Natural killer cell (primary cell): ENCODE results near the gene DNASE1L2. TPM values are rescaled to one million over a fixed set of nuclear protein-coding genes. Genes with fewer than 3 reads are reported as not detected.
A peak's percentile ranks its signal among the peaks of the same experiment; 100 is the strongest.

Experiments
- ATAC-seq, 3 donors: fragments of 150-1000 bp in 2 of 3; fragments of 200-7000 bp in 1 of 3; cut with Tn5 transposase; 1 replicate in 1 of 3; 2 replicates in 2 of 3; pipeline ENCODE4 v1.10.0; 2021; ENCODE audit warnings: mild to moderate bottlenecking in 2 of 3, moderate library complexity in 2 of 3
- DNase-seq, 2 donors: peaks; one replicate each; pipeline versions ENCODE4 v3.0.0 to v3.0.0-alpha.2; 2013 to 2021; ENCODE audit warnings: mixed read lengths in 1 of 2
- H3K27ac ChIP-seq: one replicate; pipeline ENCODE4 v1.5.1; 2013; ENCODE audit warnings: mild to moderate bottlenecking, low read length
- H3K27me3 ChIP-seq: one replicate; pipeline ENCODE4 v1.6.1; 2013; ENCODE audit warnings: low read length; ENCODE audit not compliant: control insufficient read depth, insufficient read depth
- H3K36me3 ChIP-seq: one replicate; pipeline ENCODE4 v1.6.1; 2013; ENCODE audit warnings: low read length; ENCODE audit not compliant: control insufficient read depth, insufficient read depth
- H3K4me1 ChIP-seq: one replicate; pipeline ENCODE4 v1.6.1; 2013; ENCODE audit warnings: low read length; ENCODE audit not compliant: control insufficient read depth, insufficient read depth
- H3K4me3 ChIP-seq: one replicate; pipeline ENCODE4 v1.5.1; 2013; ENCODE audit warnings: low read length
- H3K9me3 ChIP-seq: one replicate; pipeline ENCODE4 v1.6.1; 2013; ENCODE audit warnings: low read length; ENCODE audit not compliant: control insufficient read depth, insufficient read depth
- H3K27ac Mint-ChIP-seq, 2 donors: one replicate each; pipeline ENCODE4 v1.8.0; 2022; ENCODE audit warnings: mild to moderate bottlenecking in 2 of 2, mixed read lengths in 2 of 2, moderate library complexity in 1 of 2
- H3K27me3 Mint-ChIP-seq, 2 donors: one replicate each; pipeline ENCODE4 v1.8.0; 2022; ENCODE audit warnings: low read depth in 2 of 2, mixed read lengths in 2 of 2
- H3K36me3 Mint-ChIP-seq: one replicate; pipeline ENCODE4 v1.8.0; 2022; ENCODE audit warnings: mixed read lengths
- H3K4me1 Mint-ChIP-seq, 2 donors: one replicate each; pipeline ENCODE4 v1.8.0; 2022; ENCODE audit warnings: mixed read lengths in 2 of 2
- H3K4me3 Mint-ChIP-seq: one replicate; pipeline ENCODE4 v1.8.0; 2022; ENCODE audit warnings: mild to moderate bottlenecking, moderate library complexity, mixed read lengths
- H3K9me3 Mint-ChIP-seq, 2 donors: one replicate each; pipeline ENCODE4 v1.8.0; 2022; ENCODE audit warnings: mixed read lengths in 2 of 2
- CTCF ChIP-seq: fragments of 200-600 bp; IDR thresholded peaks from one replicate; pipeline ENCODE4 v1.8.0; 2022; ENCODE audit warnings: antibody characterized with exemption
- WGBS: methylation state at CpG from one replicate; pipeline ENCODE4 v1.1.7; 2013; ENCODE audit warnings: missing lambda C conversion rate; ENCODE audit not compliant: insufficient coverage; 5-methylcytosine and 5-hydroxymethylcytosine counted together
- intact Hi-C: fragments of 100-400 bp; cut with micrococcal nuclease; formaldehyde crosslinking; loops from one replicate; pipeline ENCODE4 v1.14.2; 2022
- total RNA-seq, 4 donors: library from RNA; stranded (reverse); fragments of 120-200 nt in 1 of 4; gene quantifications; one replicate each; pipeline versions ENCODE4 v1.2.3 to v1.2.4, GENCODE V29; 2013 to 2022

DNASE1L2 gene
- total RNA-seq, 3 donors from 2014 or later (not counting 1 experiment from before 2014, with no cell fraction given), result 0.19 to 1.4 (median 0.77) TPM

- under 1% methylated on average over 93 of the region's 93 CpGs for WGBS
- Mint-ChIP-seq H3K9me3 (no peaks in the 10 kb centered on the region), H3K27me3 (peaks cover 0 to 4% of the 10 kb centered on the region in 2 donors), H3K27ac (peak within 1 kb of the TSS; percentile 80 to 88), H3K4me3 (peak within 1 kb of the TSS; percentile 91), H3K4me1 (peaks cover 19 to 28% of the 10 kb centered on the region in 2 donors), H3K36me3 (no peaks in the 10 kb centered on the region)
- peak; percentile 16 for TF ChIP-seq CTCF
- no peaks in the 10 kb centered on the region for H3K9me3 ChIP-seq
- H3K4me3 ChIP-seq, result peak within 1 kb of the TSS; percentile 88
- H3K27ac ChIP-seq, result peak within 1 kb of the TSS; percentile 95
- intact Hi-C loops, result no loop called here
- DNase-seq, result peak; percentile 94 to 98
- H3K27me3 ChIP-seq, result no peaks in the 10 kb centered on the region
- peaks cover 26% of the 10 kb centered on the region for H3K36me3 ChIP-seq
- H3K4me1 ChIP-seq, result peaks cover 19% of the 10 kb centered on the region
- peak; percentile 88 to 97 (median 93) for ATAC-seq
Measured at GRCh38 chr16:2205104-2205966, 30.9 kb upstream of the DNASE1L2 start, which contains the start of gene MLST8. Gene MLST8, plus strand, starts transcription at chr16:2205454. Its CDS starts 632 bp downstream, at chr16:2206086.

GRCh38 chr16:2205967-2206313 lies 30.3 kb upstream of the DNASE1L2 start:
- WGBS, result 20% methylated on average over 16 of the region's 16 CpGs
- peak overlapping the region; percentile 91 for H3K4me3 Mint-ChIP-seq
- ATAC-seq, result no peak
- Histone ChIP-seq H3K4me3 (peak overlapping the region; percentile 88), H3K9me3 (no peaks in the 10 kb centered on the region), H3K4me1 (peaks cover 19% of the 10 kb centered on the region), H3K27me3 (no peaks in the 10 kb centered on the region), H3K27ac (peak overlapping the region; percentile 95), H3K36me3 (peaks cover 26% of the 10 kb centered on the region)
- intact Hi-C loops, result no loop called here
- peaks cover 0 to 3% of the 10 kb centered on the region in 2 donors for H3K27me3 Mint-ChIP-seq
- H3K27ac Mint-ChIP-seq, result peak overlapping the region; percentile 80 to 88
- DNase-seq, result no peak
- H3K36me3 Mint-ChIP-seq, result no peaks in the 10 kb centered on the region
- TF ChIP-seq CTCF, result no peak
- H3K4me1 Mint-ChIP-seq, result peaks cover 19 to 28% of the 10 kb centered on the region in 2 donors
- H3K9me3 Mint-ChIP-seq, result no peaks in the 10 kb centered on the region

GRCh38 chr16:2206420-2206779 lies 29.8 kb upstream of the DNASE1L2 start:
- Histone ChIP-seq H3K9me3 (no peaks in the 10 kb centered on the region), H3K4me3 (peak overlapping the region; percentile 88), H3K27ac (peak overlapping the region; percentile 95), H3K4me1 (peaks cover 19% of the 10 kb centered on the region), H3K36me3 (peaks cover 26% of the 10 kb centered on the region), H3K27me3 (no peaks in the 10 kb centered on the region)
- H3K9me3 Mint-ChIP-seq, result no peaks in the 10 kb centered on the region
- DNase-seq, result no peak
- no peak for ATAC-seq
- intact Hi-C loops, result no loop called here
- H3K36me3 Mint-ChIP-seq, result no peaks in the 10 kb centered on the region
- peaks cover 19 to 28% of the 10 kb centered on the region in 2 donors for H3K4me1 Mint-ChIP-seq
- TF ChIP-seq CTCF, result no peak
- peaks cover 0 to 3% of the 10 kb centered on the region in 2 donors for H3K27me3 Mint-ChIP-seq
- WGBS, result 90% methylated on average over 18 of the region's 18 CpGs
- peak overlapping the region; percentile 91 for H3K4me3 Mint-ChIP-seq
- peak overlapping the region; percentile 80 to 88 for H3K27ac Mint-ChIP-seq
